K562 (cell line): ENCODE results near the gene ATP6V0E1. TPM values are rescaled to one million over a fixed set of nuclear protein-coding genes. Genes with fewer than 3 reads are reported as not detected.

Experiments
- ADNP ChIP-seq: fragments of 200-800 bp; sonication (Bioruptor generic); IDR thresholded peaks from 2 replicates; pipeline ENCODE4 v1.6.1; 2016; ENCODE audit warnings: missing genetic modification characterization, missing compliant biosample characterization
- BMI1 ChIP-seq: fragments of 150-350 bp; IDR thresholded peaks from 2 replicates; pipeline ENCODE4 v1.6.1; 2014; ENCODE audit warnings: low read length
- DIDO1 ChIP-seq: fragments of 450-650 bp; IDR thresholded peaks from 2 replicates; pipeline ENCODE4 v1.6.1; 2016; ENCODE audit warnings: low read depth, missing biosample characterization, missing genetic modification characterization
- DMBX1 ChIP-seq: fragments of 250-450 bp; sonication (Bioruptor Pico); IDR thresholded peaks from 2 replicates; pipeline ENCODE4 v1.8.0; 2022; ENCODE audit warnings: inconsistent platforms, mild to moderate bottlenecking, moderate library complexity, borderline replicate concordance
- HNRNPLL ChIP-seq: fragments of 200-400 bp; formaldehyde crosslinking; IDR thresholded peaks from 2 replicates; pipeline ENCODE4 v1.6.1; 2017; ENCODE audit warnings: low read length, low read depth, mild to moderate bottlenecking; ENCODE audit not compliant: poor library complexity, severe bottlenecking
- MEF2D ChIP-seq: conservative IDR thresholded peaks from 2 replicates; pipeline ENCODE4 v1.6.1; 2016; ENCODE audit warnings: low read depth, missing genetic modification characterization, missing compliant biosample characterization
- NEUROD1 ChIP-seq: fragments of 150-350 bp; IDR thresholded peaks from 2 replicates; pipeline ENCODE4 v1.6.1; 2014; ENCODE audit warnings: borderline replicate concordance, low read length, low read depth; ENCODE audit not compliant: partially characterized antibody
- NFIX ChIP-seq: fragments of 250-450 bp; sonication (Bioruptor Pico); IDR thresholded peaks from 2 replicates; pipeline ENCODE4 v1.4.0; 2020; ENCODE audit warnings: low read depth, mild to moderate bottlenecking, moderate library complexity
- RBBP5 ChIP-seq: fragments of 200-600 bp; sonication (generic); IDR thresholded peaks from 2 replicates; pipeline ENCODE4 v1.6.1; 2012; ENCODE audit warnings: borderline replicate concordance, mild to moderate bottlenecking, low read length, control low read depth, inconsistent platforms; ENCODE audit not compliant: insufficient read depth, poor library complexity, severe bottlenecking
- SRSF1 ChIP-seq: fragments of 200-400 bp; formaldehyde crosslinking; IDR thresholded peaks from 2 replicates; pipeline ENCODE4 v1.6.1; 2017; ENCODE audit warnings: mild to moderate bottlenecking, low read depth, low read length, moderate library complexity
- ZNF146 ChIP-seq: IDR thresholded peaks from one replicate; pipeline ENCODE4 v1.6.1; 2018; ENCODE audit warnings: missing compliant biosample characterization; ENCODE audit not compliant: unreplicated experiment
- polyA plus RNA-seq, 8 experiments: library from polyadenylated mRNA; depleted of rRNA in 4 of 8; stranded (reverse) in 5 of 8; unstranded in 3 of 8; fragments of >200 nt; fragmentation: Nextera tagmentation in 2 of 8; fragmentation: Illumina TruSeq in 1 of 8; extraction: Ambion mirVana in 2 of 8; extraction: Trizol in 1 of 8; gene quantifications; 2 replicates each; pipeline versions ENCODE4 v1.2.1 to v1.2.3, GENCODE V29; 2011 to 2014; ENCODE audit warnings: inconsistent platforms in 1 of 8, missing spikeins in 1 of 8
- total RNA-seq, 7 experiments: library from RNA; depleted of rRNA in 6 of 7; stranded (reverse); fragments of >200 nt in 6 of 7; fragmentation: Illumina TruSeq in 2 of 7; extraction: Trizol in 2 of 7; gene quantifications; 2 replicates each; pipeline versions ENCODE4 v1.2.1 to v1.2.3, GENCODE V29; 2011 to 2021; ENCODE audit warnings: low replicate concordance in 1 of 7
- TF ChIP-seq, protein P1 (sequence below): fragments of 450-650 bp; formaldehyde crosslinking; IDR thresholded peaks from 2 replicates; pipeline ENCODE4 v1.4.0; 2022; ENCODE audit warnings: missing genetic modification characterization
- TF ChIP-seq, protein P2 (sequence below): IDR thresholded peaks from 2 replicates; pipeline ENCODE4 v1.6.1; 2012; ENCODE audit warnings: low read depth, low read length, improper control_type of control experiment, borderline replicate concordance
- TF ChIP-seq, protein P3 (sequence below): sonication (generic); IDR thresholded peaks from 2 replicates; pipeline ENCODE4 v1.6.1; 2016
- TF ChIP-seq, protein P4 (sequence below): sonication (generic); formaldehyde crosslinking; IDR thresholded peaks from 2 replicates; pipeline ENCODE4 v1.5.0; 2020; ENCODE audit warnings: missing genetic modification reagents
- TF ChIP-seq, protein P5 (sequence below): sonication (generic); formaldehyde crosslinking; IDR thresholded peaks from 2 replicates; pipeline ENCODE4 v1.8.1; 2023; ENCODE audit warnings: mild to moderate bottlenecking, missing genetic modification reagents
- TF ChIP-seq, protein P6 (sequence below): fragments of 250-450 bp; sonication (Bioruptor Pico); IDR thresholded peaks from 2 replicates; pipeline ENCODE4 v1.4.0; 2020

ATP6V0E1 gene
- total and polyA plus RNA-seq, 9 of the 15 experiments (the other 6 are each of a cell fraction or from before 2014, with no cell fraction given), result 63.8 to 395 (median 112) TPM

DNA sequence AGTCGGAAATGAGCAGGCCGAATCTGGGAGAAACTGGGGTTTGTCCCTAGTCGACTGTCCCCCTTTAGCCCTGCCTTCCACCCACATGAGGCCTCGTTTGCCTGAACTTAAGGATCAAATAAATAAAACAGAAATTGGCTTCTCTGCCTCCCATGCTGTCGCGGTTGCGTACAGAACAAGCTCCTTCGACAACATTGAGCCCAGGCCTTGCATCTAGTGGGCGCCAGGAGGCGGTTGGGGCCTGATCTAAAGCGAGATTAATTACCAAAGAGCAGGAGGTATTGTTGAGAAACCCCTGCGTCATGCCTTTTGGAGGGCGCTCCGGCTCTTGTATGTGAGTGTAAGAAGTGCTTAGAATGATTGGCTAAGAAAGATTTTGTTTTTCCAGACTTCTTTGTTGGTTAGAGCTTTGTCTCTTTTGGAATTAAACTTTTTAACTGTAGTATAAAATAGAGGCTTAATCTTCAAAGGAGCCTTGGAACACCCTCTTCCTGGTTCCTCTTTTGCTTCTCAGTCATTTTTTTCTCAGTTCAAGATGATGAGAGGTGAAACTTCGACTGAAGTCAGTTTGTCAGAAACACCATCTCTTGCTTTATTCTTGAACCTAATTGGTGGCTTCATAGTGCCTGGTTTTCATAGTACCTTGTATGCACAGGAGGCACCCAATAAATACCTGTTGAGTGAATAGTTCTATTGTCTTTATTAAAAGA, 828 bp downstream of the ATP6V0E1 start (continued):
- TF ChIP-seq, protein P1, sequence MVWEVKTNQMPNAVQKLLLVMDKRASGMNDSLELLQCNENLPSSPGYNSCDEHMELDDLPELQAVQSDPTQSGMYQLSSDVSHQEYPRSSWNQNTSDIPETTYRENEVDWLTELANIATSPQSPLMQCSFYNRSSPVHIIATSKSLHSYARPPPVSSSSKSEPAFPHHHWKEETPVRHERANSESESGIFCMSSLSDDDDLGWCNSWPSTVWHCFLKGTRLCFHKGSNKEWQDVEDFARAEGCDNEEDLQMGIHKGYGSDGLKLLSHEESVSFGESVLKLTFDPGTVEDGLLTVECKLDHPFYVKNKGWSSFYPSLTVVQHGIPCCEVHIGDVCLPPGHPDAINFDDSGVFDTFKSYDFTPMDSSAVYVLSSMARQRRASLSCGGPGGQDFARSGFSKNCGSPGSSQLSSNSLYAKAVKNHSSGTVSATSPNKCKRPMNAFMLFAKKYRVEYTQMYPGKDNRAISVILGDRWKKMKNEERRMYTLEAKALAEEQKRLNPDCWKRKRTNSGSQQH (CRISPR knock-in tag), result no peak
- TF ChIP-seq, protein P2, sequence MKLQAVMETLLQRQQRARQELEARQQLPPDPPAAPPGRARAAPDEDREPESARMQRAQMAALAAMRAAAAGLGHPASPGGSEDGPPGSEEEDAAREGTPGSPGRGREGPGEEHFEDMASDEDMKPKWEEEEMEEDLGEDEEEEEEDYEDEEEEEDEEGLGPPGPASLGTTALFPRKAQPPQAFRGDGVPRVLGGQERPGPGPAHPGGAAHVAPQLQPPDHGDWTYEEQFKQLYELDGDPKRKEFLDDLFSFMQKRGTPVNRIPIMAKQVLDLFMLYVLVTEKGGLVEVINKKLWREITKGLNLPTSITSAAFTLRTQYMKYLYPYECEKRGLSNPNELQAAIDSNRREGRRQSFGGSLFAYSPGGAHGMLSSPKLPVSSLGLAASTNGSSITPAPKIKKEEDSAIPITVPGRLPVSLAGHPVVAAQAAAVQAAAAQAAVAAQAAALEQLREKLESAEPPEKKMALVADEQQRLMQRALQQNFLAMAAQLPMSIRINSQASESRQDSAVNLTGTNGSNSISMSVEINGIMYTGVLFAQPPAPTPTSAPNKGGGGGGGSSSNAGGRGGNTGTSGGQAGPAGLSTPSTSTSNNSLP, result 0 out of 2 replicates have a peak, but pooled peaks have one; percentile 56
- TF ChIP-seq SRSF1 (no peak), DMBX1 (CRISPR knock-in tag) (no peak), NFIX (CRISPR knock-in tag) (no peak), RBBP5 (no peak), BMI1 (no peak), NEUROD1 (no peak), DIDO1 (no peak), ADNP (tag) (no peak), HNRNPLL (no peak), ZNF146 (CRISPR knock-in tag) (no peak), MEF2D (tag) (no peak)
- TF ChIP-seq, protein P3, sequence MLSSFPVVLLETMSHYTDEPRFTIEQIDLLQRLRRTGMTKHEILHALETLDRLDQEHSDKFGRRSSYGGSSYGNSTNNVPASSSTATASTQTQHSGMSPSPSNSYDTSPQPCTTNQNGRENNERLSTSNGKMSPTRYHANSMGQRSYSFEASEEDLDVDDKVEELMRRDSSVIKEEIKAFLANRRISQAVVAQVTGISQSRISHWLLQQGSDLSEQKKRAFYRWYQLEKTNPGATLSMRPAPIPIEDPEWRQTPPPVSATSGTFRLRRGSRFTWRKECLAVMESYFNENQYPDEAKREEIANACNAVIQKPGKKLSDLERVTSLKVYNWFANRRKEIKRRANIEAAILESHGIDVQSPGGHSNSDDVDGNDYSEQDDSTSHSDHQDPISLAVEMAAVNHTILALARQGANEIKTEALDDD, result no peak
- TF ChIP-seq, protein P4, sequence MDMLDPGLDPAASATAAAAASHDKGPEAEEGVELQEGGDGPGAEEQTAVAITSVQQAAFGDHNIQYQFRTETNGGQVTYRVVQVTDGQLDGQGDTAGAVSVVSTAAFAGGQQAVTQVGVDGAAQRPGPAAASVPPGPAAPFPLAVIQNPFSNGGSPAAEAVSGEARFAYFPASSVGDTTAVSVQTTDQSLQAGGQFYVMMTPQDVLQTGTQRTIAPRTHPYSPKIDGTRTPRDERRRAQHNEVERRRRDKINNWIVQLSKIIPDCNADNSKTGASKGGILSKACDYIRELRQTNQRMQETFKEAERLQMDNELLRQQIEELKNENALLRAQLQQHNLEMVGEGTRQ (CRISPR knock-in tag), result no peak
- TF ChIP-seq, protein P5, sequence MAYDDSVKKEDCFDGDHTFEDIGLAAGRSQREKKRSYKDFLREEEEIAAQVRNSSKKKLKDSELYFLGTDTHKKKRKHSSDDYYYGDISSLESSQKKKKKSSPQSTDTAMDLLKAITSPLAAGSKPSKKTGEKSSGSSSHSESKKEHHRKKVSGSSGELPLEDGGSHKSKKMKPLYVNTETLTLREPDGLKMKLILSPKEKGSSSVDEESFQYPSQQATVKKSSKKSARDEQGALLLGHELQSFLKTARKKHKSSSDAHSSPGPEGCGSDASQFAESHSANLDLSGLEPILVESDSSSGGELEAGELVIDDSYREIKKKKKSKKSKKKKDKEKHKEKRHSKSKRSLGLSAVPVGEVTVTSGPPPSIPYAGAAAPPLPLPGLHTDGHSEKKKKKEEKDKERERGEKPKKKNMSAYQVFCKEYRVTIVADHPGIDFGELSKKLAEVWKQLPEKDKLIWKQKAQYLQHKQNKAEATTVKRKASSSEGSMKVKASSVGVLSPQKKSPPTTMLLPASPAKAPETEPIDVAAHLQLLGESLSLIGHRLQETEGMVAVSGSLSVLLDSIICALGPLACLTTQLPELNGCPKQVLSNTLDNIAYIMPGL (CRISPR knock-in tag), result no peak
- TF ChIP-seq, protein P6, sequence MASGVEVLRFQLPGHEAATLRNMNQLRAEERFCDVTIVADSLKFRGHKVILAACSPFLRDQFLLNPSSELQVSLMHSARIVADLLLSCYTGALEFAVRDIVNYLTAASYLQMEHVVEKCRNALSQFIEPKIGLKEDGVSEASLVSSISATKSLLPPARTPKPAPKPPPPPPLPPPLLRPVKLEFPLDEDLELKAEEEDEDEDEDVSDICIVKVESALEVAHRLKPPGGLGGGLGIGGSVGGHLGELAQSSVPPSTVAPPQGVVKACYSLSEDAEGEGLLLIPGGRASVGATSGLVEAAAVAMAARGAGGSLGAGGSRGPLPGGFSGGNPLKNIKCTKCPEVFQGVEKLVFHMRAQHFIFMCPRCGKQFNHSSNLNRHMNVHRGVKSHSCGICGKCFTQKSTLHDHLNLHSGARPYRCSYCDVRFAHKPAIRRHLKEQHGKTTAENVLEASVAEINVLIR (CRISPR knock-in tag), result no peak
